ENCODE results near the gene ECSCR.

Gene ECSCR

GRCh38 chr5:139417214-139417613 lies 45.3 kb downstream of the ECSCR start:
- Mint-ChIP-seq H3K9me3 (no peaks in the 10 kb centered on the region), H3K36me3 (ENCODE audit: low read depth) (peaks cover 45% of the 10 kb centered on the region), H3K27me3 (ENCODE audit: low read depth) (no peaks in the 10 kb centered on the region), H3K4me3 (peak overlapping the region in 1 of 3 experiments; percentile 12), H3K27ac (peak overlapping the region; percentile 60 to 77 (median 68)), H3K4me1 (peaks cover 63% of the 10 kb centered on the region)
- TF ChIP-seq CTCF (IDR thresholded peaks at IDR 0.05; ENCODE audit: unreplicated experiment in 3 of 3): no peak

- peaks cover 46% of the 10 kb centered on the region for H3K36me3 Mint-ChIP-seq (ENCODE audit: low read depth)
- TF ChIP-seq CTCF (IDR thresholded peaks at IDR 0.05; ENCODE audit: unreplicated experiment in 3 of 3): no peak
- H3K4me1 Mint-ChIP-seq: peaks cover 65% of the 10 kb centered on the region
- H3K27me3 Mint-ChIP-seq (ENCODE audit: low read depth): no peaks in the 10 kb centered on the region
- H3K9me3 Mint-ChIP-seq: no peaks in the 10 kb centered on the region
- no peak overlapping the region for H3K4me3 Mint-ChIP-seq
- peak overlapping the region; percentile 60 to 77 (median 68) for H3K27ac Mint-ChIP-seq
Measured at GRCh38 chr5:139416651-139417050, 45.9 kb downstream of the ECSCR start.

GRCh38 chr5:139415869-139416268 lies 46.7 kb downstream of the ECSCR start:
- peak overlapping the region; percentile 22 to 77 (median 41) for H3K27ac Mint-ChIP-seq
- H3K4me3 Mint-ChIP-seq: no peak overlapping the region
- peaks cover 72% of the 10 kb centered on the region for H3K4me1 Mint-ChIP-seq
- H3K9me3 Mint-ChIP-seq: no peaks in the 10 kb centered on the region
- H3K27me3 Mint-ChIP-seq (ENCODE audit: low read depth): no peaks in the 10 kb centered on the region
- TF ChIP-seq CTCF (IDR thresholded peaks at IDR 0.05; ENCODE audit: unreplicated experiment in 3 of 3): no peak
- peaks cover 47% of the 10 kb centered on the region for H3K36me3 Mint-ChIP-seq (ENCODE audit: low read depth)

- Mint-ChIP-seq H3K9me3 (no peaks in the 10 kb centered on the region), H3K4me3 (no peak overlapping the region), H3K27me3 (ENCODE audit: low read depth) (no peaks in the 10 kb centered on the region), H3K4me1 (peaks cover 69% of the 10 kb centered on the region), H3K36me3 (ENCODE audit: low read depth) (peaks cover 41% of the 10 kb centered on the region), H3K27ac (peak overlapping the region; percentile 67 to 86 (median 77))
- no peak for TF ChIP-seq CTCF (IDR thresholded peaks at IDR 0.05; ENCODE audit: unreplicated experiment in 3 of 3)
Measured at GRCh38 chr5:139415221-139415861, 47.2 kb downstream of the ECSCR start.

- Mint-ChIP-seq H3K4me3 (peak overlapping the region in 1 of 3 experiments; percentile 3), H3K36me3 (ENCODE audit: low read depth) (peaks cover 36% of the 10 kb centered on the region), H3K27ac (peak overlapping the region; percentile 67 to 86 (median 77)), H3K9me3 (no peaks in the 10 kb centered on the region), H3K27me3 (ENCODE audit: low read depth) (no peaks in the 10 kb centered on the region), H3K4me1 (peaks cover 65% of the 10 kb centered on the region)
- no peak for TF ChIP-seq CTCF (IDR thresholded peaks at IDR 0.05; ENCODE audit: unreplicated experiment in 3 of 3)
Measured at GRCh38 chr5:139414581-139415130, 47.9 kb downstream of the ECSCR start.

GRCh38 chr5:139413963-139414362 lies 48.6 kb downstream of the ECSCR start:
- Mint-ChIP-seq H3K9me3 (no peaks in the 10 kb centered on the region), H3K36me3 (ENCODE audit: low read depth) (peaks cover 31% of the 10 kb centered on the region), H3K27me3 (ENCODE audit: low read depth) (no peaks in the 10 kb centered on the region), H3K4me3 (no peak overlapping the region), H3K4me1 (peaks cover 61% of the 10 kb centered on the region), H3K27ac (peak overlapping the region; percentile 19 to 77 (median 67))
- no peak for TF ChIP-seq CTCF (IDR thresholded peaks at IDR 0.05; ENCODE audit: unreplicated experiment in 3 of 3)

Measured in nephron (organoid).